ENCODE results near the gene MRPL46.

DNA sequence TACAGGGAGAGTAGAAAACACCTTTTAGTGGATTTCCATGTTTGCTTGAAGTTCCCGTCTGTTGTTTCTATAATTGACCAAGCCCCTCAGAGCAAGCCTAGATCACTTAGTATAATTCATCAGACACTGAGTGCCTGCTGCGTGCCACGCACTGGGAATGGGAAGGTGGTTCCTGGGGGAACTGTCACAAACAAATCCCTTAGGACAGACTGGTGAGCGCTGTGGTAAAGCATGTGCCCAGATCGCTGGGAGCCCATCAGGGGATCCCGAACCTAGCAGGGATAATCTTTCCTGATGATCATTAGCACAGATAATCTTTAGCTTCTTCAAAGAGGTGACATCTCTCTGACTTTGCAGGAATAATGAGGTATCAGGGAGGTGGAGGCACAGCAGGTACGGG lies 9.9 kb upstream of the MRPL46 start:
- TF ChIP-seq, protein P1, sequence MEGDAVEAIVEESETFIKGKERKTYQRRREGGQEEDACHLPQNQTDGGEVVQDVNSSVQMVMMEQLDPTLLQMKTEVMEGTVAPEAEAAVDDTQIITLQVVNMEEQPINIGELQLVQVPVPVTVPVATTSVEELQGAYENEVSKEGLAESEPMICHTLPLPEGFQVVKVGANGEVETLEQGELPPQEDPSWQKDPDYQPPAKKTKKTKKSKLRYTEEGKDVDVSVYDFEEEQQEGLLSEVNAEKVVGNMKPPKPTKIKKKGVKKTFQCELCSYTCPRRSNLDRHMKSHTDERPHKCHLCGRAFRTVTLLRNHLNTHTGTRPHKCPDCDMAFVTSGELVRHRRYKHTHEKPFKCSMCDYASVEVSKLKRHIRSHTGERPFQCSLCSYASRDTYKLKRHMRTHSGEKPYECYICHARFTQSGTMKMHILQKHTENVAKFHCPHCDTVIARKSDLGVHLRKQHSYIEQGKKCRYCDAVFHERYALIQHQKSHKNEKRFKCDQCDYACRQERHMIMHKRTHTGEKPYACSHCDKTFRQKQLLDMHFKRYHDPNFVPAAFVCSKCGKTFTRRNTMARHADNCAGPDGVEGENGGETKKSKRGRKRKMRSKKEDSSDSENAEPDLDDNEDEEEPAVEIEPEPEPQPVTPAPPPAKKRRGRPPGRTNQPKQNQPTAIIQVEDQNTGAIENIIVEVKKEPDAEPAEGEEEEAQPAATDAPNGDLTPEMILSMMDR (IDR thresholded peaks at IDR 0.05) = no peak
- TF ChIP-seq POLR2A (IDR thresholded peaks at IDR 0.05) = no peak
- TF ChIP-seq POLR2AphosphoS5 (IDR thresholded peaks at IDR 0.05; ENCODE audit: insufficient read depth in 1 of 2, low read depth in 1 of 2) = no peak
